Stimulated activated CD8-positive, alpha-beta memory T cell treated with anti-CD3 and anti-CD28 coated beads, Interleukin-7, amount 100 ng/mL, for 48 hours (primary cell): ENCODE measurements around the gene TYK2.
"Not testable (repeated sequence)": the region's sequence is repeated elsewhere in the genome, so short reads cannot be mapped to it uniquely, and the experiment has no call there.

ENCODE experiments used
- DNase-seq, 2 donors: peaks; one replicate each; pipeline ENCODE4 v3.0.0-alpha.2; 2020; ENCODE audit warnings: low read depth in 1 of 2; ENCODE audit errors: extremely low read depth in 1 of 2

TYK2 gene

GRCh38 chr19:10408511-10409283 lies 28.3 kb upstream of the TYK2 start:
- DNase-seq: peak in 1 of 2 donors; percentile 78

- no peak for DNase-seq
Observed at GRCh38 chr19:10407096-10407495, 26.7 kb upstream of the TYK2 start.

- no peak for DNase-seq
Observed at GRCh38 chr19:10406191-10406590, 25.8 kb upstream of the TYK2 start.

DNA sequence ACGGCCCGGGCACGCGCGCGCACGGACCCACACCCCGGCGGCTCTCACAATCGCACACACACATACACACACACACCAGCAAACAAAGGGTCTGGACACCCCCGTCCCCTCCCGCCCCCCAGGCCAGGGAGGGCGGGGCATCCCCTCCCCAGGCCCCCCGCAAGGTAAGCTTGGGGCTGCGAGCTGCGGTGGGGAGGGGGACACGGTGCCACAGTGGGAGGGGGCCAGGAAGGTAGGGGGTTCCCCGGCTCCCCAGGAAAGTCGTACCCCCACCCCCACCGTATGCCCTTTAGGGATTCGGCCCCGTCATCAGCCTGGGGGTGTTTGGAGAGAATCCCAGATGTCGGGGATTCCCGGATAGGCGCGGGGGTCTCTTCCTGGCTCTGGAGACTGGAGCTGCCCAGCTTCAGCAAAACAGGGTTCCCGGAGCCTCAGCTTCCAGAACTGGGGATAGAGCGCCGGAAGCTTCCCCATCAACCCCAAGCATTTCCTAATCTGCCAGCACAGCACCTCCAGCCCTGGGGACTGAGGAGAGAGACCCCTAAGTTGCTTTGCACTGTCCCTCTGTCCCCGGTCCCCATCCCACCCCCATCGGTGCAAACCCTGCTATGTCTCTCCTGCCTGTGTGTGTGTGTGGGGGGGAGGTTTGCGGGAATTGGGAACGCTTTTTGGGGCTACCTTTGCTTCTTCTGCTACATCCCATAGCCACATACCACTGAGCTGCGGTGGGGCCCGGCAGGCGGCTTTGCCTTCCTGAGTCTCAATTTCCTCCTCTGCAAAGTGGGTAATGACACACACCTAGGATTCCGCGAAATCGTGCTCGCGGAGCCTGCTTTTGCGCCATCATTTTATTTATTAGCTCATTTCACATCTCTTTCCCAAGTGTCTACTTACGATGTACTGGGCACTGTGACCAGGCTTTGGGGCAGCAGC lies 24.8 kb upstream of the TYK2 start:
- peak in 1 of 2 donors; percentile 71 for DNase-seq

DNA sequence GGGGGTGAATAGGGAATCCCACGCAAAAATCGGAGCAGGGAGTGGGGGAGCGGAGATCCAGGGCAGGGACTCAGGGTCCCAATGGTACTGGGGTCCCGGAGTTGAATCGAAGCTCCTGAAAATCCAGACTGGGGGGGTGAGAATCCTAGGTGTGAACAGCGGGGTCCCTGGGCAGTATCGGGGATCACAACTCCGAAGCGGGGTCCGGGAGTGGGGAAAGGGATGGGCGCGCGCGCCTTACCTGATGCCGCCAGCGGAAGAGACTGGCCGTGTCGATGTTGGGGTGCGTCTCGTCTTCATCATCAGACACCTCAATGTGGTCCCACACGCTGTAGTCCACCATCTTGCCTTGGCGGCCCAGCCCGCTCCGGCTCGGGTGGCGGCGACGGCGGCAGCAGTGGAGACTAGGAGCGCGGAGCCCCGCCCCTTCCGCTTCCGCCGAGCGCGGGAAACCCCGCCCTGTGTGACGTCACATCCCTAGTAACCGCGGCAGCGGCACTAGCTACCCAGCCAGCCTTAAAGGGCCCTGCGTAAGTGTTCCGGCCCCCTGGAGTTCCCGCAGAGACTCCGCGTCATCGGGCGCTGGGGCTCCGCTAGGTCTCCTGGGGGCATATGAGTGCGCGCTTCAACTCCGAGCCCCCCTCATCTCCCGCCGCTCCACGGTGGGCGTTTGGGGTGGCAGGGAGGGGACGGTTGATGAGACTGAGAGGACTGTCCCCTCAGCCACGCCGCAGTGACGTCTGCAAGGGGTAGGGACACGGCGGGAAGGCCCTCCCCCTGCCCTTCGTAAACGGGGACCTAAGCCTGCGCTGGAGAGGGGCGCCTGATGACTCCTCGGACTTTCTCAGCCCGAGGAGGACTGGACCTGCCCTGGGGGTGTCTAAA lies 23.0 kb upstream of the TYK2 start, which contains the start of gene CDC37:
Gene CDC37 (minus strand): TSS at position 406 of the 885 bp plus-strand sequence. CDS start 63 bp downstream, at position 343.
- peak; percentile 92 to 98 for DNase-seq

DNA sequence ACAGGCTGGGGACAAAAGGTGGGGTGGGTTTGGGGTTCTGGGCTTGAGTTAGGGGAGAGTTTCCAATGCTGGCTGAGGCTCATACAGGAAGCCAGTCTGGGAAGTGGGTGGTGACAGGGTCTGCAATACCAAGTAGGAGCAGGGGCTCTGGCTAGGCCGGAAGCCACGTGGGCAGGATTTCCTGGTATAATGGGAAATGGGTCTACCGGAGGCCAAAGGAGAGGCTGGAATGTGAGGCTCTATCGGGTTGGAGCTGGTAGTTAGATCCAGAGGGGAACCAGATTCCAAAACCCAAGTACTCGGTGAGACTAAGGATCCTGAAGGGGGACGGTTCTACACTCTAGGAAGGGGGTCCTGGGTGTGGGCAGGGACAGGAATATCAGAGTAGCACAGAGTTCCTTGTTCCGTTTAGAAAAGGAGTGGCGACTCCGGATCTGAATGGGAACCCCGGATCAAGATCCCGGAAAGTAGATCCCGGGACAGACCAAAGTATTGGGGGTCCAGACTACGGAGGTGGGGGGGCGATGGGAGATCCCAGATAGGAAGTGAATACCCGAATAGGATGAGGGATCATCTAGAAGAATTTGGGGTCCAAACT lies 22.2 kb upstream of the TYK2 start:
- DNase-seq: no peak

DNA sequence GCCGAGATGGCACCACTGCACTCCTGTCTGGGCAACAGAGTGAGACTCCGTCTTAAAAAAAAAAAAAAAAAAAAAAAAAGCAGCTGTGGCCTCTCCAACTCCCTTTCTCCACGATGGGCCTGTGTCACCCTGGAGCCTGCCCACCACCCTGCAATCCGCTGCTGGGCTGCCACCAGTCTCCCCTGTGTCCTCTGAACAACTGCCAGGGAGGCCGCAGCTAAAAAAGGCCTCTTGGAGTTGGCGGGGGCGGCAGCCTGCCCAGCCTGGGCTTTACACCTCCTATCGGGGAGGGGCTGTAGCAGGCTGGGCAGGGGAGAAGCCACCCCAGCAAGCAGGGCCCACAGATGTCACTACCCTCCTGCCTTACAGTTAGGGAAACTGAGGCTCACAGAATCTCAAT lies 19.5 kb upstream of the TYK2 start:
- DNase-seq: no peak

DNA sequence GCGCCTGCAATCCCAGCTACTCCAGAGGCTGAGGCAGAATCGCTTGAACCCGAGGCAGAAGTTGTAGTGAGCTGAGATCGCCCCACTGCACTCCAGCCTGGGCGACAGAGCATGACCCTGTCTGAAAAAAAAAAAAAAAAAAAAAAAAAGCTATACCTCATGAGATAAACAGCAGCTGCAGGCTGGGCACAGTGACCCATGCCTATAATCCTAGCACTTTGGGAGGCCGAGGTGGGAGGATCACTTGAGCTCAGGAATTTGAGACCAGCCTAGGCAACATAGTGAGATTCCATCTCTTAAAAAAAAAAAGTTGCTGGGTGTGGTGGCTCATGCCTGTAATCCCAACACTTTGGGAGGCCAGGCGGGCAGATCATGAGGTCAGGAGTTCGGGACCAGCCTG lies 19.0 kb upstream of the TYK2 start:
- DNase-seq: not testable (repeated sequence)

GRCh38 chr19:10398819-10399218 lies 18.4 kb upstream of the TYK2 start:
- DNase-seq: no peak

DNA sequence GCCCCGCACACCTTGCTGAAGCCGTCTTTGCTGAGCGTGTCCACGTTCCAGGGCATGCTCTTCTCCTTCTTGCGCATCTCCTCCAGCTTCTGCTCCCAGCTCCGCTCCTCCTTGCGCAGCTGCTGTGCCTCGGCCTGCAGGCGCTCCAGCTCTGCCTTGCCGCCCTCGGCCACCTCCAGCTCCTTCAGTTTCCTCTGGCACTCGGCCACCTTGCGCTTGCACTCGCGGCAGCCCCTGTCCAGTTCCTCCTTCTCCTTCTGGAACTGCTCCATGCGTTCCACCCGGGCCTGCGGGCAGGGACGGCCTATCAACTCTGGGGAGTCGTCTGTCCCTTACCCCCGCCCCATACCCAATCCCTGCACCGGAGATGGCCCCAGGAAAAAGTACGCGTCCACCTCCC lies 15.5 kb upstream of the TYK2 start:
- no peak for DNase-seq

- no peak for DNase-seq
Observed at GRCh38 chr19:10395436-10395835, 15.1 kb upstream of the TYK2 start.

DNA sequence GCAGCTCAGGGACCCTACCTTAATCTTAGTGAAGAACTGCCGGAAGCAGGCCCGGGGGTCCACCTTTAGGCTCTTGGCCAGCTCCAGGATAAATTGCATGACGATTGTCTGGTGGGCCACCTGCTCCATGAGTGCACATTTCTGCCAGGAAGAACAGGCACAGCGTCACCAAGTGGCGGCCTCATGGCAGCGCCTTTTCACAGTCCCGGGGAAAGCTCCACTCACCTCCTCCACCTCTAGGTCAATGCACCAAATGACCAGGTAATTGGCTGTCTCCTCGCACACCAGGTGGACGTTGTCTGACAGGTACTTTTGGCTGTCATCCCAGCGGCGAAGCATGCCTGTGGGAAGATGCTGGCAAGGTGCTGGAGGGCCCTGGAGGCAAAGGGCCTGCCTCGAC lies 14.6 kb upstream of the TYK2 start:
- DNase-seq: no peak

GRCh38 chr19:10393137-10393536 lies 12.8 kb upstream of the TYK2 start:
- DNase-seq: no peak

DNA sequence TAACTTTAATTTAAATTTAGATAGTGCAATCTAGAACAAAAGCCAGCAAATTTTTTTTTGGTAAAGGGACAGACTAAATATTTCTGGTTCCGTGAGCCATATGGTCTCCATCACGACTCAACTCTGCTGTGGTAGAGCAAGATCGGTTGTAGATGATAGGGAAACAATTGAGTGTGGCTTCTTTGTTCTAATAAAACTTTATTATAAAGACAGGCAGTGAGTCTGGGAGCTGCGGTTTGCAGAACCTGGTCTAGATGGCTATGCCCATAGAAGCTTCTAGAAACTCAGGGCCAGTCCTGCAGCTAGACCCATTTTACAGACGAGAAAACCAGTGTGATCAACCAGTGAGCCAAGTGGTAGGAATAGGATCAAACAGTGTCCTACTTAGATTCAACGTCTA lies 11.7 kb upstream of the TYK2 start:
- DNase-seq: no peak

- DNase-seq: peak in 1 of 2 donors; percentile 47
Observed at GRCh38 chr19:10390652-10391286, 10.4 kb upstream of the TYK2 start.

- no peak for DNase-seq
Observed at GRCh38 chr19:10389863-10390262, 9.5 kb upstream of the TYK2 start.

DNA sequence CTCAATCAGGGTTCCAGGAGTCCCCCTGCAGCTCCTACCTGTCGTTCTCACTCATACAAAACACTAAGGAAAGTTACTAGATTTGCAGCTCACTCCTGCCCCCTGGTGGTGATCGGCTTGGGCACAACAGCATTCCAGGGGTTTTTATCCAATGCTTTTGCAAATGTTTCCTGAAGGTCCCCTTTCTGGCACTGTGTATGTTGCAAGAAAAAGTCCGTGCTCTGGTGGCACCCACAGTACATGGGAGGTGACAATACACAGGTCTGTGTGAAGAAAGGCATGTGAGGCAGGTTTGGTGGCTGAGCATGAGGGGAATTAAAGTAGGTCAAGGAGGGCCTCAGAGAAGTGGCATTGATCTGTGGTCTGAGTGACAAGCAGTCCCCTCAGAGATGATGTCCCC lies 8.6 kb upstream of the TYK2 start:
- peak; percentile 35 to 61 for DNase-seq

DNA sequence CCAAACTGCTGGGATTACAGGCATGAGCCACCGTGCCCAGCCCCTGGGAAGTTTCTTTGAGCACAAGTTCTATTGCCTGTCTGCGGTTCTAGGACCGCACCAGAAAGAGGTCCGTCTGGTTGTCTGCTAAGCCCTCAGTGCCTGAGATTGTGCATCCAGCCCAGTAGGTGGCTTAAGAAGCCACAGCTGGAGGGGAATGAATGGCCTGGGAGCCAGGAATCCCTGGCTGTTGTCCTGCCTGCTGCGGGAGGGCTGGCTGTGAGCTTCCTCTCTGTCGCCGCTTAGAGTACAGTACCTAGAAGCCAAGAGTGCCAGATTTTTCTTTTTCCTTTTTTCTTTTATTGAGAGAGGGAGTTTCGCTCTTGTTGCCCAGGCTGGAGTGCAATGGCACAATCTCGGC lies 4.2 kb upstream of the TYK2 start:
- no peak for DNase-seq

- not testable (repeated sequence) for DNase-seq
Observed at GRCh38 chr19:10383223-10383499, 2.8 kb upstream of the TYK2 start.

DNA sequence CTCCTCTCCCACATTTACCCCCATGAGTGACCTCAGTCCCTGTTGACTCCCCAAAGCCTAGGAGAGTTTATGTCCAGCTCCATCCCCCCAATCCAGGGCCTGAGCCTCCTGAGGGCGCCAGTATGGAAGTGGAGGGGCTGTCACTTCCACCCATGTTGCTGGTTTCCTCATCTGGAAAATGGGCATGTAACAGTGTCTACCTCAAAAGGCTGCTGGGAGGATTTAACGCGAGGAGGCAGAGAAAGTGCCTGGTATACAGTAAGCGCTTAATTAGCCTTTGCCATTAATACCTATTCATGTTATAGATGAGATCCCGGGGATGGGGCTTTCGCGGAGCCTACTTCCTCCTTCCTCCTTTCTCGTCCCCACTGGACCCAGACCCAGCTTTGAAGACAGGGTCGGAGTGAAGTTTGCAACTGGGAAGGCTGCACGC lies 476 bp downstream of the TYK2 start:
- no peak for DNase-seq
